C4-2B (cell line): Measurements from ENCODE around the gene TUBGCP3.
"Not testable (repeated sequence)": the region's sequence is repeated elsewhere in the genome, so short reads cannot be mapped to it uniquely, and the experiment has no call there.

Experiments
- H3K27ac ChIP-seq: fragments of 450-650 bp; 2 replicates; pipeline ENCODE4 v1.5.1; 2017
- CTCF ChIP-seq: fragments of 450-650 bp; conservative IDR thresholded peaks from 2 replicates; pipeline ENCODE4 v1.5.1; 2017; ENCODE audit warnings: mild to moderate bottlenecking
- ZFX ChIP-seq: fragments of 450-650 bp; IDR thresholded peaks from 2 replicates; pipeline ENCODE4 v1.6.1; 2017

The TUBGCP3 gene

DNA sequence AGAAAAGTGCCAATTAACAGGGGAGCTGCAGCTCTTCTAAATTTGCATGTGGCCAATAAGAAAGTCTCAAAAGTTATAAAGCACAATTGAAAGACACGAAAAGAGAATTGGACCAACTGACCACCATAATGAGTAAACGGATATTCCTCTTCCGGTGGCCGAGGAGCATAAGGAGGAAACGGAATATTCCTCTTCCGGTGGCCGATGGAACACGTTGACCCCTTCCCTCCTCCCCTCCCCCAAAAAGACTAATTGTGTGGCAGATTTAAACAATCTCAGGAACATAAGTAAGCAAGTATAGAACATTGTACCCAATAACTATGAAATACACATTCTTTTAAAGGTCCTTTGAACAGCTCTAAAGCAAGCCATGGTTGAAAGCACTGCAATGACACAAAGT is 41.2 kb upstream of the TUBGCP3 start:
- TF ChIP-seq ZFX = no peak
- no peak for TF ChIP-seq CTCF
- H3K27ac ChIP-seq = no peak overlapping the region

- not testable (repeated sequence) for H3K27ac ChIP-seq
These were observed 39.7 kb upstream of the TUBGCP3 start for GRCh38 chr13:112627613-112628012.

- TF ChIP-seq ZFX (no peak), CTCF (no peak)
- no peak overlapping the region for H3K27ac ChIP-seq
These were observed 39.2 kb upstream of the TUBGCP3 start for GRCh38 chr13:112627161-112627560.

DNA sequence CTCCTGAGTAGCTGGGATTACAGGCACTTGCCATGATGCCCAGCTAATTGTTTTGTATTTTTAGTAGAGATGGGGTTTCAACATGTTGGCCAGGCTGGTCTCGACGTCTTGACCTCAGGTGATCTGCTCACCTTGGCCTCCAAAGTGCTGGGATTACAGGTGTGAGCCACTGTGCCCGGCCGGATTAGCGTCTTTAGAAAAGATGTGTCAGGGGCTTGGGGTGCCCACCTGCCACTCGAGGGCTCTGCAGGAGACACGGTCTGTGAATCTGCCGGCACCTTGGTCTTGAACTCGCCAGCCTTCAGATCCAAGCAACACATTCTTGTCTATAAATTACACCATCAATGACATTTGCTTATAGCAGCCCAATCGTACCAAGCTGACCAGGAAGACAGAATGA is 38.8 kb upstream of the TUBGCP3 start:
- H3K27ac ChIP-seq = no peak overlapping the region
- TF ChIP-seq CTCF (no peak), ZFX (no peak)

- H3K27ac ChIP-seq = no peak overlapping the region
- TF ChIP-seq CTCF = no peak
- no peak for TF ChIP-seq ZFX
These were observed 38.2 kb upstream of the TUBGCP3 start for GRCh38 chr13:112626124-112626523.

DNA sequence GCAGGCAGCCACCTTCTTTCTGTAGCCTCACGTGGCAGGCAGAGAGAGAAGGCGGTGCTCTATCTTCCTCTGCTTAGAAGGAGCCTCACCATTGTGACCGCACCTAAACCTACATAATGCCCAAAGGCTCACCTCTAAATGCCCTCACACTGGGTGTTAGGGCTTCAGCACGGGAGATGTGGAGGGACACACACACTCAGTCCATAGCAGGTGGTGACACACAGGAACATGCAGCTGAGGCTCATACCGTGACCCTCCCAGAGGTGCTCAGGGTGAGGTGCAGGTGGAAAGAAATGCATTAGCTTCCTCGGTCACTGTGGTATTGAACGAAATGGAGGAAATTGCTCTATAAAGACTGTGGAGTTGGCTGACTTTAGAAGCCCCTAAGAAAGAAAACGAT is 37.7 kb upstream of the TUBGCP3 start:
- H3K27ac ChIP-seq = no peak overlapping the region
- no peak for TF ChIP-seq CTCF
- TF ChIP-seq ZFX = no peak

GRCh38 chr13:112624602-112625430 is 36.9 kb upstream of the TUBGCP3 start:
- TF ChIP-seq ZFX (no peak), CTCF (no peak)
- H3K27ac ChIP-seq = no peak overlapping the region

DNA sequence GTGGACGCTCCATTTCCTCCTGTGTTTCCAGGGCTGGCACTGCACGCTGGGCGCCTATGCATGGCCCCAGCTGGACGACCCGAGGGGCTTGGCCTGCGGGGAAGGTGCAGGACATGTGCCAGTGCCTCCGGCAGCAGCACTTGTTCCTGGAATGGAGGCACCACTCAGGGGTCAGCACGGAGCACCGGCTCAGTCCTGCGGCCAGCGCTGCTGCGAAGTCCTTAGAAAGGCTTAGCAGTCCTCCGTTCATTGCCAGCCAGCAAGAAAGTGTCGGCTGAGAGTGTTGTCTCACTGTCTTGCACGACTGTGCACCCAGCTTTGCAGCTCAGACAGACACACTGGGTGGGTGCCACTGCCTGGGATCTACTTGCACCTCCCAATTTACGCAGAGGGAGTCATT is 36.1 kb upstream of the TUBGCP3 start:
- no peak overlapping the region for H3K27ac ChIP-seq
- TF ChIP-seq CTCF = no peak
- TF ChIP-seq ZFX = no peak
